ENCODE results near the gene WBP2.

DNA sequence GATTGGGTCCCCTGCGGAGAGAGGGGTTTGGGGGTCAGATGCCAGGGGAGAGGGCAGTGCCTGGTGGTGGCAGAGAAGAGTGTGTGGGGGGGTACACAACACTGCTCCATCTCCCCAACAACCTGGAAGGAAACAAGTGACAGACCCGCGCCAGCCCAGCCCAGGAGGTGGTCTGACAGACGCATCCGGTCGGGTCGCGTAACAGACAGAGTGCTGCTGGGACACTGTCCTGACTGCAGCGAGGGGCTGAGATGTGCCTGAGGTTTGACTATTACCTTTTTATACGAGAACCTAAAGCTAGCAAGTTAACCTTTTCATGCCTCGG is 27.1 kb downstream of the WBP2 start:
- TF ChIP-seq, protein P1, sequence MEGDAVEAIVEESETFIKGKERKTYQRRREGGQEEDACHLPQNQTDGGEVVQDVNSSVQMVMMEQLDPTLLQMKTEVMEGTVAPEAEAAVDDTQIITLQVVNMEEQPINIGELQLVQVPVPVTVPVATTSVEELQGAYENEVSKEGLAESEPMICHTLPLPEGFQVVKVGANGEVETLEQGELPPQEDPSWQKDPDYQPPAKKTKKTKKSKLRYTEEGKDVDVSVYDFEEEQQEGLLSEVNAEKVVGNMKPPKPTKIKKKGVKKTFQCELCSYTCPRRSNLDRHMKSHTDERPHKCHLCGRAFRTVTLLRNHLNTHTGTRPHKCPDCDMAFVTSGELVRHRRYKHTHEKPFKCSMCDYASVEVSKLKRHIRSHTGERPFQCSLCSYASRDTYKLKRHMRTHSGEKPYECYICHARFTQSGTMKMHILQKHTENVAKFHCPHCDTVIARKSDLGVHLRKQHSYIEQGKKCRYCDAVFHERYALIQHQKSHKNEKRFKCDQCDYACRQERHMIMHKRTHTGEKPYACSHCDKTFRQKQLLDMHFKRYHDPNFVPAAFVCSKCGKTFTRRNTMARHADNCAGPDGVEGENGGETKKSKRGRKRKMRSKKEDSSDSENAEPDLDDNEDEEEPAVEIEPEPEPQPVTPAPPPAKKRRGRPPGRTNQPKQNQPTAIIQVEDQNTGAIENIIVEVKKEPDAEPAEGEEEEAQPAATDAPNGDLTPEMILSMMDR (IDR thresholded peaks at IDR 0.05), result no peak
- TF ChIP-seq POLR2A (IDR thresholded peaks at IDR 0.05) (no peak), POLR2AphosphoS5 (IDR thresholded peaks at IDR 0.05) (no peak), EP300 (IDR thresholded peaks at IDR 0.05) (no peak)

Data from suprapubic skin (tissue), 4 donors.